Esophagus squamous epithelium (tissue), 4 donors: ENCODE measurements around the gene FAM234A.

ENCODE experiments used
- CTCF ChIP-seq, 6 experiments: fragments of 450-650 bp in 4 of 6; fragments of 200-600 bp in 2 of 6; sonication (generic) in 2 of 6; IDR thresholded peaks; one replicate each; pipeline ENCODE4 v1.5.1; 2016 to 2019; ENCODE audit warnings: antibody characterized with exemption in 6 of 6, mild to moderate bottlenecking in 4 of 6, moderate library complexity in 4 of 6
- POLR2A ChIP-seq, 4 donors: fragments of 450-650 bp; IDR thresholded peaks; one replicate each; pipeline ENCODE4 v1.6.1; 2017; ENCODE audit warnings: antibody characterized with exemption in 4 of 4, mild to moderate bottlenecking in 4 of 4, moderate library complexity in 3 of 4

GRCh38 chr16:230949-231348, 3.7 kb upstream of the FAM234A start:
- no peak for TF ChIP-seq CTCF (IDR thresholded peaks at IDR 0.05)
- TF ChIP-seq POLR2A (IDR thresholded peaks at IDR 0.05) = no peak
